ENCODE results near the gene UBA1. TPM values are rescaled to one million over a fixed set of nuclear protein-coding genes. Genes with fewer than 3 reads are reported as not detected.

UBA1 gene
- total and polyA plus RNA-seq, 9 donors: 73.7 to 148 (median 128) TPM

GRCh38 chrX:47199286-47199685 is 5.7 kb downstream of the UBA1 start:
- Histone ChIP-seq H3K4me1 (ENCODE audit: control insufficient read depth, insufficient read depth, low read length) (peaks cover 38% of the 10 kb centered on the region), H3K27ac (ENCODE audit: low read length) (no peak overlapping the region), H3K36me3 (ENCODE audit: control insufficient read depth, insufficient read depth, low read length) (peaks cover 83% of the 10 kb centered on the region), H3K4me3 (ENCODE audit: low read length) (no peak overlapping the region), H3K27me3 (ENCODE audit: control insufficient read depth, insufficient read depth, low read length) (peaks cover 5% of the 10 kb centered on the region), H3K9me3 (replicated peaks; ENCODE audit: control insufficient read depth, low read depth, low read length) (no peaks in the 10 kb centered on the region)
- WGBS (ENCODE audit: insufficient coverage): 94% methylated on average over 8 of the region's 10 CpGs
- DNase-seq: no peak

- WGBS (ENCODE audit: insufficient coverage): 58% methylated on average over 6 of the region's 9 CpGs
- peaks cover 91% of the 10 kb centered on the region for H3K36me3 ChIP-seq (ENCODE audit: control insufficient read depth, insufficient read depth, low read length)
- H3K4me3 ChIP-seq (ENCODE audit: low read length): no peak overlapping the region
- H3K27ac ChIP-seq (ENCODE audit: low read length): peak overlapping the region; percentile 37
- peaks cover 5% of the 10 kb centered on the region for H3K27me3 ChIP-seq (ENCODE audit: control insufficient read depth, insufficient read depth, low read length)
- H3K4me1 ChIP-seq (ENCODE audit: control insufficient read depth, insufficient read depth, low read length): peaks cover 27% of the 10 kb centered on the region
- DNase-seq: peak; percentile 72
- H3K9me3 ChIP-seq (replicated peaks; ENCODE audit: control insufficient read depth, low read depth, low read length): no peaks in the 10 kb centered on the region
Observed at GRCh38 chrX:47200385-47201150, 6.9 kb downstream of the UBA1 start.

- Histone ChIP-seq H3K4me1 (ENCODE audit: control insufficient read depth, insufficient read depth, low read length) (peaks cover 18% of the 10 kb centered on the region), H3K4me3 (ENCODE audit: low read length) (no peak overlapping the region), H3K27me3 (ENCODE audit: control insufficient read depth, insufficient read depth, low read length) (peaks cover 8% of the 10 kb centered on the region), H3K36me3 (ENCODE audit: control insufficient read depth, insufficient read depth, low read length) (peaks cover 89% of the 10 kb centered on the region), H3K9me3 (replicated peaks; ENCODE audit: control insufficient read depth, low read depth, low read length) (no peaks in the 10 kb centered on the region), H3K27ac (ENCODE audit: low read length) (no peak overlapping the region)
- WGBS (ENCODE audit: insufficient coverage): 87% methylated on average over 7 of the region's 9 CpGs
- DNase-seq: no peak
Observed at GRCh38 chrX:47201345-47201944, 7.8 kb downstream of the UBA1 start.

- Histone ChIP-seq H3K27ac (ENCODE audit: low read length) (no peak overlapping the region), H3K9me3 (replicated peaks; ENCODE audit: control insufficient read depth, low read depth, low read length) (no peaks in the 10 kb centered on the region), H3K4me3 (ENCODE audit: low read length) (no peak overlapping the region), H3K4me1 (ENCODE audit: control insufficient read depth, insufficient read depth, low read length) (peaks cover 9% of the 10 kb centered on the region), H3K36me3 (ENCODE audit: control insufficient read depth, insufficient read depth, low read length) (peaks cover 90% of the 10 kb centered on the region), H3K27me3 (ENCODE audit: control insufficient read depth, insufficient read depth, low read length) (peaks cover 8% of the 10 kb centered on the region)
- DNase-seq: no peak
- 96% methylated on average over 10 of the region's 11 CpGs for WGBS (ENCODE audit: insufficient coverage)
Observed at GRCh38 chrX:47202316-47202715, 8.7 kb downstream of the UBA1 start.

- H3K36me3 ChIP-seq (ENCODE audit: control insufficient read depth, insufficient read depth, low read length): peaks cover 89% of the 10 kb centered on the region
- no peak overlapping the region for H3K4me3 ChIP-seq (ENCODE audit: low read length)
- H3K9me3 ChIP-seq (replicated peaks; ENCODE audit: control insufficient read depth, low read depth, low read length): no peaks in the 10 kb centered on the region
- peaks cover 8% of the 10 kb centered on the region for H3K27me3 ChIP-seq (ENCODE audit: control insufficient read depth, insufficient read depth, low read length)
- H3K4me1 ChIP-seq (ENCODE audit: control insufficient read depth, insufficient read depth, low read length): peaks cover 5% of the 10 kb centered on the region
- DNase-seq: no peak
- H3K27ac ChIP-seq (ENCODE audit: low read length): no peak overlapping the region
- 77% methylated on average over 2 of the region's 4 CpGs for WGBS (ENCODE audit: insufficient coverage)
Observed at GRCh38 chrX:47202877-47203276, 9.2 kb downstream of the UBA1 start.

GRCh38 chrX:47204970-47205369 is 11.3 kb downstream of the UBA1 start:
- no peak overlapping the region for H3K27ac ChIP-seq (ENCODE audit: low read length)
- H3K4me1 ChIP-seq (ENCODE audit: control insufficient read depth, insufficient read depth, low read length): peaks cover 4% of the 10 kb centered on the region
- WGBS (ENCODE audit: insufficient coverage): 78% methylated on average over 5 of the region's 5 CpGs
- DNase-seq: no peak
- peaks cover 89% of the 10 kb centered on the region for H3K36me3 ChIP-seq (ENCODE audit: control insufficient read depth, insufficient read depth, low read length)
- peaks cover 15% of the 10 kb centered on the region for H3K27me3 ChIP-seq (ENCODE audit: control insufficient read depth, insufficient read depth, low read length)
- no peaks in the 10 kb centered on the region for H3K9me3 ChIP-seq (replicated peaks; ENCODE audit: control insufficient read depth, low read depth, low read length)
- H3K4me3 ChIP-seq (ENCODE audit: low read length): no peak overlapping the region

- Histone ChIP-seq H3K4me1 (ENCODE audit: control insufficient read depth, insufficient read depth, low read length) (peaks cover 2% of the 10 kb centered on the region), H3K36me3 (ENCODE audit: control insufficient read depth, insufficient read depth, low read length) (peaks cover 89% of the 10 kb centered on the region), H3K4me3 (ENCODE audit: low read length) (no peak overlapping the region), H3K27ac (ENCODE audit: low read length) (no peak overlapping the region), H3K9me3 (replicated peaks; ENCODE audit: control insufficient read depth, low read depth, low read length) (no peaks in the 10 kb centered on the region), H3K27me3 (ENCODE audit: control insufficient read depth, insufficient read depth, low read length) (peaks cover 17% of the 10 kb centered on the region)
- WGBS (ENCODE audit: insufficient coverage): no CpG with 5 or more reads among the region's 3 CpGs
- DNase-seq: no peak
Observed at GRCh38 chrX:47206316-47206715, 12.7 kb downstream of the UBA1 start.

GRCh38 chrX:47208108-47208507 is 14.5 kb downstream of the UBA1 start:
- 87% methylated on average over 9 of the region's 12 CpGs for WGBS (ENCODE audit: insufficient coverage)
- Histone ChIP-seq H3K4me3 (ENCODE audit: low read length) (no peak overlapping the region), H3K9me3 (replicated peaks; ENCODE audit: control insufficient read depth, low read depth, low read length) (no peaks in the 10 kb centered on the region), H3K27ac (ENCODE audit: low read length) (no peak overlapping the region), H3K36me3 (ENCODE audit: control insufficient read depth, insufficient read depth, low read length) (peaks cover 89% of the 10 kb centered on the region), H3K4me1 (ENCODE audit: control insufficient read depth, insufficient read depth, low read length) (peaks cover 2% of the 10 kb centered on the region), H3K27me3 (ENCODE audit: control insufficient read depth, insufficient read depth, low read length) (peaks cover 22% of the 10 kb centered on the region)
- DNase-seq: no peak

GRCh38 chrX:47209508-47210238 is 16.0 kb downstream of the UBA1 start:
- no peak overlapping the region for H3K27ac ChIP-seq (ENCODE audit: low read length)
- peaks cover 91% of the 10 kb centered on the region for H3K36me3 ChIP-seq (ENCODE audit: control insufficient read depth, insufficient read depth, low read length)
- no peak overlapping the region for H3K4me3 ChIP-seq (ENCODE audit: low read length)
- H3K27me3 ChIP-seq (ENCODE audit: control insufficient read depth, insufficient read depth, low read length): peaks cover 22% of the 10 kb centered on the region
- no peak for DNase-seq
- H3K9me3 ChIP-seq (replicated peaks; ENCODE audit: control insufficient read depth, low read depth, low read length): no peaks in the 10 kb centered on the region
- H3K4me1 ChIP-seq (ENCODE audit: control insufficient read depth, insufficient read depth, low read length): peaks cover 6% of the 10 kb centered on the region
- 95% methylated on average over 11 of the region's 16 CpGs for WGBS (ENCODE audit: insufficient coverage)
